K562 (cell line): ENCODE measurements around the gene GDAP1L1.

Experiments
- CTCF ChIP-seq, 3 experiments: IDR thresholded peaks in 2 of 3; conservative IDR thresholded peaks in 1 of 3; 2 replicates each; pipeline ENCODE4 v1.5.1; 2011 to 2012; ENCODE audit warnings: low read length in 3 of 3, mild to moderate bottlenecking in 3 of 3, control low read depth in 2 of 3, improper control_type of control experiment in 1 of 3, inconsistent platforms in 1 of 3, low read depth in 1 of 3, mixed read lengths in 1 of 3, moderate library complexity in 1 of 3; ENCODE audit not compliant: insufficient read depth in 2 of 3
- KLF16 ChIP-seq: IDR thresholded peaks from 2 replicates; pipeline ENCODE4 v1.6.1; 2016; ENCODE audit warnings: antibody characterized with exemption
- MAX ChIP-seq: sonication (generic); formaldehyde crosslinking; IDR thresholded peaks from 2 replicates; pipeline ENCODE4 v1.9.0; 2022; ENCODE audit warnings: mild to moderate bottlenecking, missing genetic modification reagents
- NCOR1 ChIP-seq: fragments of 450-650 bp; IDR thresholded peaks from 2 replicates; pipeline ENCODE4 v1.6.1; 2016; ENCODE audit warnings: mild to moderate bottlenecking, moderate library complexity
- PRPF4 ChIP-seq: fragments of 200-400 bp; formaldehyde crosslinking; IDR thresholded peaks from one replicate; pipeline ENCODE4 v1.6.1; 2017; ENCODE audit warnings: low read length, low read depth, mild to moderate bottlenecking; ENCODE audit not compliant: insufficient read depth, poor library complexity, severe bottlenecking
- SIRT6 ChIP-seq: IDR thresholded peaks from one replicate; pipeline ENCODE4 v1.6.1; 2012; ENCODE audit warnings: low read depth, mild to moderate bottlenecking, control low read depth, inconsistent platforms, low read length, moderate library complexity
- TOE1 ChIP-seq, 2 experiments: fragments of 450-650 bp in 1 of 2; sonication (generic) in 1 of 2; formaldehyde crosslinking in 1 of 2; IDR thresholded peaks; 2 replicates each; pipeline versions ENCODE4 v1.7.1 to v1.8.0; 2016 to 2022; ENCODE audit warnings: borderline replicate concordance in 2 of 2, mild to moderate bottlenecking in 2 of 2, antibody characterized with exemption in 1 of 2, inconsistent platforms in 1 of 2, low read depth in 1 of 2, missing genetic modification reagents in 1 of 2, moderate library complexity in 1 of 2
- WHSC1 ChIP-seq: IDR thresholded peaks from one replicate; pipeline ENCODE4 v1.6.1; 2012; ENCODE audit warnings: low read length, control low read depth, inconsistent platforms
- ZBTB11 ChIP-seq, 3 experiments: fragments of 200-800 bp in 1 of 3; fragments of 250-450 bp in 1 of 3; fragments of 450-650 bp in 1 of 3; sonication (Bioruptor Pico) in 1 of 3; sonication (Bioruptor generic) in 1 of 3; formaldehyde crosslinking in 1 of 3; IDR thresholded peaks; 2 replicates each; pipeline versions ENCODE4 v1.6.1 to v1.8.0; 2016 to 2022; ENCODE audit warnings: mild to moderate bottlenecking in 2 of 3, missing genetic modification characterization in 2 of 3, missing compliant biosample characterization in 1 of 3, moderate library complexity in 1 of 3
- ZHX1 ChIP-seq: fragments of 150-350 bp; conservative IDR thresholded peaks from 2 replicates; pipeline ENCODE4 v1.6.1; 2014; ENCODE audit warnings: low read length
- ZNF165 ChIP-seq: fragments of 250-450 bp; sonication (Bioruptor Pico); IDR thresholded peaks from 2 replicates; pipeline ENCODE4 v1.4.0; 2020; ENCODE audit warnings: borderline replicate concordance
- ZNF274 ChIP-seq: IDR thresholded peaks from 2 replicates; pipeline ENCODE4 v1.6.1; 2011; ENCODE audit warnings: low read depth, mild to moderate bottlenecking, low read length, moderate library complexity, borderline replicate concordance
- ZNF695 ChIP-seq: fragments of 450-650 bp; formaldehyde crosslinking; IDR thresholded peaks from 2 replicates; pipeline ENCODE4 v1.4.0; 2020; ENCODE audit warnings: mild to moderate bottlenecking, moderate library complexity

- TF ChIP-seq ZBTB11 (CRISPR knock-in tag; IDR thresholded peaks at IDR 0.05) = no peak
- no peak for TF ChIP-seq ZNF165
- no peak for TF ChIP-seq ZNF695 (CRISPR knock-in tag)
- no peak for TF ChIP-seq TOE1 (IDR thresholded peaks at IDR 0.05; ENCODE audit: borderline replicate concordance)
- no peak for TF ChIP-seq TOE1 (CRISPR knock-in tag; IDR thresholded peaks at IDR 0.05; ENCODE audit: borderline replicate concordance, low read depth)
- TF ChIP-seq ZNF274 = no peak
- no peak for TF ChIP-seq WHSC1
- TF ChIP-seq NCOR1 = no peak
- TF ChIP-seq MAX (CRISPR knock-in tag) = no peak
- TF ChIP-seq SIRT6 = no peak
- no peak for TF ChIP-seq KLF16
- no peak for TF ChIP-seq CTCF (IDR thresholded peaks at IDR 0.05 in 2 of 3, conservative IDR thresholded peaks at IDR 0.05 in 1 of 3; ENCODE audit: insufficient read depth in 2 of 3, low read depth in 1 of 3, low read length in 3 of 3)
- TF ChIP-seq ZHX1 = no peak
- no peak for TF ChIP-seq PRPF4
Observed at GRCh38 chr20:44306927-44307326, 59.8 kb downstream of the GDAP1L1 start.
